Peyer's patch (tissue), 4 donors: ENCODE data around the gene LRRK1.

Experiments used
- POLR2A ChIP-seq, 2 donors: fragments of 450-650 bp; IDR thresholded peaks; one replicate each; pipeline ENCODE4 v1.5.1; 2017; ENCODE audit warnings: antibody characterized with exemption in 2 of 2, mild to moderate bottlenecking in 2 of 2, moderate library complexity in 2 of 2
- TF ChIP-seq, protein P1 (sequence below), 6 experiments: fragments of 450-650 bp in 4 of 6; fragments of 200-600 bp in 2 of 6; sonication (generic) in 1 of 6; IDR thresholded peaks; one replicate each; pipeline ENCODE4 v1.5.1; 2017 to 2019; ENCODE audit warnings: antibody characterized with exemption in 6 of 6, mild to moderate bottlenecking in 3 of 6, moderate library complexity in 1 of 6

- TF ChIP-seq, protein P1, sequence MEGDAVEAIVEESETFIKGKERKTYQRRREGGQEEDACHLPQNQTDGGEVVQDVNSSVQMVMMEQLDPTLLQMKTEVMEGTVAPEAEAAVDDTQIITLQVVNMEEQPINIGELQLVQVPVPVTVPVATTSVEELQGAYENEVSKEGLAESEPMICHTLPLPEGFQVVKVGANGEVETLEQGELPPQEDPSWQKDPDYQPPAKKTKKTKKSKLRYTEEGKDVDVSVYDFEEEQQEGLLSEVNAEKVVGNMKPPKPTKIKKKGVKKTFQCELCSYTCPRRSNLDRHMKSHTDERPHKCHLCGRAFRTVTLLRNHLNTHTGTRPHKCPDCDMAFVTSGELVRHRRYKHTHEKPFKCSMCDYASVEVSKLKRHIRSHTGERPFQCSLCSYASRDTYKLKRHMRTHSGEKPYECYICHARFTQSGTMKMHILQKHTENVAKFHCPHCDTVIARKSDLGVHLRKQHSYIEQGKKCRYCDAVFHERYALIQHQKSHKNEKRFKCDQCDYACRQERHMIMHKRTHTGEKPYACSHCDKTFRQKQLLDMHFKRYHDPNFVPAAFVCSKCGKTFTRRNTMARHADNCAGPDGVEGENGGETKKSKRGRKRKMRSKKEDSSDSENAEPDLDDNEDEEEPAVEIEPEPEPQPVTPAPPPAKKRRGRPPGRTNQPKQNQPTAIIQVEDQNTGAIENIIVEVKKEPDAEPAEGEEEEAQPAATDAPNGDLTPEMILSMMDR (IDR thresholded peaks at IDR 0.05): no peak
- TF ChIP-seq POLR2A (IDR thresholded peaks at IDR 0.05): no peak
Measured at GRCh38 chr15:100920516-100921135, 1.5 kb downstream of the LRRK1 start.
